H1 (cell line): ENCODE measurements around the gene RPL28. TPM values are rescaled to one million over a fixed set of nuclear protein-coding genes. Genes with fewer than 3 reads are reported as not detected.

ENCODE experiments used
- CTCF ChIA-PET: fragments of 300-600 bp; sonication (Branson Sonifier 250); formaldehyde crosslinking; loops from one replicate; lab custom pipeline; 2021; ENCODE audit not compliant: partially characterized antibody; lab: Charles Lee
- POLR2A ChIA-PET: fragments of 300-600 bp; sonication (Branson Sonifier 250); formaldehyde crosslinking; loops from one replicate; lab custom pipeline; 2021; ENCODE audit warnings: inconsistent platforms; ENCODE audit not compliant: partially characterized antibody; lab: Charles Lee
- DNase-seq, 2 experiments: peaks; one replicate each; pipeline versions ENCODE4 v3.0.0 to v3.0.0-alpha.2; 2010 to 2022; ENCODE audit warnings: low spot score in 2 of 2, low read depth in 1 of 2, mixed read lengths in 1 of 2
- FAIRE-seq: peaks from 2 replicates; lab custom pipeline; 2011; peaks lifted over from hg19 to GRCh38; lab: Jason Lieb, UNC
- H2AFZ ChIP-seq: 2 replicates; pipeline ENCODE4 v1.8.1; 2012; ENCODE audit warnings: low read length, inconsistent platforms
- H2AK5ac ChIP-seq: 2 replicates; pipeline ENCODE4 v1.6.1; 2013; ENCODE audit warnings: low read depth, low read length
- H2BK120ac ChIP-seq: replicated peaks from 2 replicates; pipeline ENCODE3; 2013; ENCODE audit warnings: low read depth, low read length, inconsistent platforms
- H2BK12ac ChIP-seq: 2 replicates; pipeline ENCODE4 v1.6.1; 2013; ENCODE audit warnings: low read depth, low read length
- H2BK15ac ChIP-seq: 2 replicates; pipeline ENCODE4 v1.6.1; 2013; ENCODE audit warnings: low read length
- H2BK20ac ChIP-seq: 2 replicates; pipeline ENCODE4 v1.6.1; 2013; ENCODE audit warnings: low read length
- H2BK5ac ChIP-seq: 2 replicates; pipeline ENCODE4 v1.6.1; 2013; ENCODE audit warnings: low read depth, low read length
- H3K14ac ChIP-seq: 2 replicates; pipeline ENCODE4 v1.6.1; 2013; ENCODE audit warnings: inconsistent platforms; ENCODE audit not compliant: insufficient read length
- H3K18ac ChIP-seq: 2 replicates; pipeline ENCODE4 v1.6.1; 2013; ENCODE audit warnings: low read length; ENCODE audit errors: extremely low read depth
- H3K23ac ChIP-seq: 2 replicates; pipeline ENCODE4 v1.6.1; 2013; ENCODE audit warnings: inconsistent platforms; ENCODE audit not compliant: insufficient read length
- H3K23me2 ChIP-seq: 2 replicates; pipeline ENCODE4 v1.6.1; 2013; ENCODE audit warnings: low read depth, low read length
- H3K27ac ChIP-seq: 2 replicates; pipeline ENCODE4 v1.6.1; 2011; ENCODE audit warnings: low read depth, low read length, inconsistent platforms
- H3K27me3 ChIP-seq, 4 experiments: replicated peaks in 1 of 4; 1 replicate in 1 of 4; 2 replicates in 3 of 4; pipeline versions ENCODE4 v1.6.1 to v1.8.1; 2011 to 2013; ENCODE audit warnings: low read length in 3 of 4, mild to moderate bottlenecking in 3 of 4, inconsistent platforms in 2 of 4, mixed read lengths in 2 of 4, moderate library complexity in 1 of 4; ENCODE audit not compliant: control insufficient read depth in 3 of 4, insufficient read depth in 3 of 4; ENCODE audit errors: extremely low read depth in 1 of 4
- H3K36me3 ChIP-seq, 4 experiments: 2 replicates each; pipeline versions ENCODE4 v1.6.1 to v1.8.1; 2011 to 2013; ENCODE audit warnings: mild to moderate bottlenecking in 4 of 4, low read length in 3 of 4, moderate library complexity in 2 of 4, control low read depth in 1 of 4, inconsistent platforms in 1 of 4; ENCODE audit not compliant: insufficient read depth in 4 of 4, control insufficient read depth in 2 of 4
- H3K4ac ChIP-seq: replicated peaks from 2 replicates; pipeline ENCODE3; 2013; ENCODE audit warnings: low read length, low read depth, mixed read lengths, inconsistent platforms; ENCODE audit not compliant: insufficient read length
- H3K4me1 ChIP-seq, 4 experiments: replicated peaks in 1 of 4; 1 replicate in 1 of 4; 2 replicates in 3 of 4; pipeline versions ENCODE4 v1.6.1 to v1.8.1; 2011 to 2013; ENCODE audit warnings: low read length in 3 of 4, inconsistent platforms in 2 of 4, mixed read lengths in 1 of 4; ENCODE audit not compliant: insufficient read depth in 4 of 4, control insufficient read depth in 3 of 4
- H3K4me2 ChIP-seq, 2 experiments: 2 replicates each; pipeline versions ENCODE4 v1.6.1 to v1.8.1; 2011 to 2013; ENCODE audit warnings: low read depth in 2 of 2, low read length in 2 of 2, control low read depth in 1 of 2, inconsistent platforms in 1 of 2, mild to moderate bottlenecking in 1 of 2; ENCODE audit not compliant: insufficient read depth in 1 of 2
- H3K4me3 ChIP-seq, 4 experiments: fragments of 200-600, 300-600 bp in 1 of 4; sonication (generic), shearing (Covaris generic), sonication (Bioruptor Twin) in 1 of 4; 2 replicates each; pipeline versions ENCODE4 v1.5.1 to v1.8.1; 2011 to 2016; ENCODE audit warnings: low read length in 4 of 4, low read depth in 3 of 4, control low read depth in 2 of 4, inconsistent platforms in 2 of 4, mild to moderate bottlenecking in 2 of 4, mixed read lengths in 1 of 4, moderate library complexity in 1 of 4; ENCODE audit not compliant: insufficient read depth in 2 of 4; ENCODE audit errors: extremely low read depth in 1 of 4
- H3K56ac ChIP-seq: replicated peaks from 2 replicates; pipeline ENCODE3; 2013; ENCODE audit warnings: low read depth, mild to moderate bottlenecking, mixed read lengths, low read length, inconsistent platforms; ENCODE audit not compliant: insufficient read length
- H3K79me1 ChIP-seq: 2 replicates; pipeline ENCODE4 v1.6.1; 2013; ENCODE audit warnings: low read depth, low read length, control low read depth
- H3K79me2 ChIP-seq, 2 experiments: 2 replicates each; pipeline versions ENCODE4 v1.6.1 to v1.8.1; 2012 to 2013; ENCODE audit warnings: low read length in 2 of 2, mild to moderate bottlenecking in 2 of 2, inconsistent platforms in 1 of 2; ENCODE audit not compliant: insufficient read depth in 2 of 2, control insufficient read depth in 1 of 2
- H3K9ac ChIP-seq, 4 experiments: replicated peaks in 1 of 4; 1 replicate in 1 of 4; 2 replicates in 3 of 4; pipeline versions ENCODE4 v1.6.1 to v1.8.1; 2011 to 2013; ENCODE audit warnings: low read depth in 3 of 4, low read length in 3 of 4, control low read depth in 2 of 4, mild to moderate bottlenecking in 2 of 4, moderate library complexity in 2 of 4, inconsistent platforms in 1 of 4; ENCODE audit errors: extremely low read depth in 1 of 4
- H3K9me3 ChIP-seq, 2 experiments: 2 replicates each; pipeline versions ENCODE4 v1.6.1 to v1.8.1; 2012 to 2013; ENCODE audit warnings: mild to moderate bottlenecking in 2 of 2, moderate library complexity in 2 of 2, control low read depth in 1 of 2, inconsistent platforms in 1 of 2, low read depth in 1 of 2, low read length in 1 of 2, mixed read lengths in 1 of 2; ENCODE audit not compliant: insufficient read depth in 2 of 2
- H4K20me1 ChIP-seq, 2 experiments: replicated peaks in 1 of 2; 2 replicates each; pipeline versions ENCODE3 to v1.8.1; 2011 to 2013; ENCODE audit warnings: inconsistent platforms in 2 of 2, low read length in 2 of 2, mild to moderate bottlenecking in 1 of 2; ENCODE audit not compliant: insufficient read depth in 2 of 2, control insufficient read depth in 1 of 2
- H4K5ac ChIP-seq: 2 replicates; pipeline ENCODE4 v1.6.1; 2013; ENCODE audit warnings: low read length, low read depth, mixed read lengths, inconsistent platforms; ENCODE audit not compliant: insufficient read length
- H4K8ac ChIP-seq: 2 replicates; pipeline ENCODE4 v1.8.0; 2013; ENCODE audit warnings: mild to moderate bottlenecking, moderate library complexity, low read length, inconsistent platforms; ENCODE audit not compliant: insufficient read depth; ENCODE audit errors: extremely low read depth
- H4K91ac ChIP-seq: replicated peaks from 2 replicates; pipeline ENCODE3; 2013; ENCODE audit warnings: low read length, mixed read lengths, inconsistent platforms; ENCODE audit not compliant: insufficient read length
- FOSL1 ChIP-seq: IDR thresholded peaks from 2 replicates; pipeline ENCODE4 v1.6.1; 2011; ENCODE audit warnings: mild to moderate bottlenecking, low read depth, low read length, moderate library complexity; ENCODE audit not compliant: insufficient read depth
- WGBS, 2 experiments: shearing (Covaris generic) in 1 of 2; methylation state at CpG; one replicate each; pipeline versions ENCODE4 v1.1.6 to v1.1.7; 2013 to 2015; ENCODE audit warnings: low lambda C conversion rate in 2 of 2, mixed read lengths in 2 of 2, inconsistent platforms in 1 of 2, low coverage in 1 of 2, missing lambda C conversion rate in 1 of 2; ENCODE audit not compliant: insufficient replicate concordance in 2 of 2, insufficient coverage in 1 of 2, insufficient read length in 1 of 2; ENCODE audit errors: extremely low coverage in 1 of 2, missing lambda C conversion rate in 1 of 2; 5-methylcytosine and 5-hydroxymethylcytosine counted together
- polyA plus RNA-seq, 7 experiments: library from polyadenylated mRNA; depleted of rRNA in 3 of 7; stranded (reverse) in 5 of 7; unstranded in 2 of 7; fragments of >200 nt in 5 of 7; fragments of 200-250 nt in 2 of 7; gene quantifications; 1 replicate in 5 of 7; 2 replicates in 1 of 7; 4 replicates in 1 of 7; pipeline versions ENCODE4 v1.2.1 to v1.2.3, GENCODE V29; 2011 to 2013; ENCODE audit warnings: missing spikeins in 2 of 7, mixed read lengths in 2 of 7
- total RNA-seq: library from RNA; stranded (reverse); fragmentation: NEBNext Ultra II Directional; extraction: Animal tissue kit (Norgen Biotek cat#: 25700); gene quantifications from 2 replicates; pipeline ENCODE4 v1.2.1, GENCODE V29; 2021

RPL28 gene
- total and polyA plus RNA-seq, 2 of the 8 experiments (the other 6 are each of a cell fraction or from before 2014, with no cell fraction given), result 2,123 to 8,402 TPM

DNA sequence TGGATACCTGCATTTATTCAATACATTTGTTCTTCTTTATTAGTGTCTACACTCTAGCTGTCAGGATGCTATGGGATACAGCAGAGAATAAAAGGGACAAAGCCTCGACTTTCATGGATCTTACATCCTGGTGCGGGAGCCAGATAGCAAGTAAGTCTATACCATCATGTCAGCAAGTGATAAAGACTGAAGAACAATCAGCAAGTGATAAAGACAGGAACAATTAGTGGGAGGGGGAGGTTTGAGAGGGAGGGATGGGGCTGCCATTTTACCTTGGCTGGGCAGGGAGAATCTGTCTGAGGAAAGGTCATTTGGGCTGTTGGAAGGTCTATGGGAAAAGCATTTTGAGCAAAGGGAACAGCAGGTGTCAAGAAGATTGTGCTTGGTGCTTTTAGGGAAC is 24.4 kb downstream of the RPL28 start:
- Histone ChIP-seq H3K9me3 (no peaks in the 10 kb centered on the region; a peak in 1 of 4 replicates), H3K27ac (no peak overlapping the region), H2AFZ (no peak overlapping the region), H2BK120ac (no peak overlapping the region), H3K23me2 (peaks cover 13% of the 10 kb centered on the region), H3K4me3 (no peak overlapping the region), H3K79me2 (peaks cover 12 to 21% of the 10 kb centered on the region in 2 experiments), H3K4ac (no peak overlapping the region), H3K18ac (no peak overlapping the region), H3K56ac (no peak overlapping the region), H2AK5ac (no peak overlapping the region), H2BK12ac (no peak overlapping the region), H2BK20ac (no peak overlapping the region), H3K4me1 (peaks cover 0 to 20% (median 13%) of the 10 kb centered on the region in 4 experiments; a peak in 6 of 7 replicates), H4K8ac (no peak overlapping the region), H4K5ac (no peak overlapping the region), H2BK5ac (no peak overlapping the region), H2BK15ac (no peak overlapping the region), H4K91ac (no peak overlapping the region), H3K4me2 (no peak overlapping the region), H3K36me3 (peaks cover 4 to 16% (median 12%) of the 10 kb centered on the region in 4 experiments; a peak in 7 of 8 replicates), H3K14ac (no peak overlapping the region), H3K27me3 (peaks cover 0 to 5% (median 2%) of the 10 kb centered on the region in 4 experiments; a peak in 2 of 7 replicates), H3K79me1 (peaks cover 15% of the 10 kb centered on the region), H3K23ac (no peak overlapping the region), H3K9ac (no peak overlapping the region), H4K20me1 (peaks cover 15% of the 10 kb centered on the region in 2 experiments)
- TF ChIP-seq FOSL1, result no peak
- DNase-seq (no peak), FAIRE-seq (no peak)
- CTCF ChIA-PET, result interaction anchor here (0.7 to 2.1 kb wide), 2 partner anchors 10 to 94 kb away, joined by 4 to 7 read pairs; no protein-coding TSS in a partner anchor
- 90% methylated on average over 2 of the region's 2 CpGs; no CpG with 5 or more reads in 1 of the 2 experiments for WGBS, 2 experiments
- POLR2A ChIA-PET, result interaction anchor here (0.9 to 34.6 kb wide), 4 partner anchors 9 to 71 kb away, joined by 3 to 874 read pairs (median 8); partner anchors contain the start of genes RPL28, TMEM238 and UBE2S
